Middle frontal gyrus (tissue), 1 donor: Measurements from ENCODE around the gene AKR7A3.
"Not testable (repeated sequence)": the region's sequence is repeated elsewhere in the genome, so short reads cannot be mapped to it uniquely, and the experiment has no call there.

ENCODE experiments used
- DNase-seq: peaks from one replicate; pipeline ENCODE4 v3.0.0-alpha.2; 2015; ENCODE audit warnings: low spot score; ENCODE audit errors: extremely low spot score

The AKR7A3 gene

DNA sequence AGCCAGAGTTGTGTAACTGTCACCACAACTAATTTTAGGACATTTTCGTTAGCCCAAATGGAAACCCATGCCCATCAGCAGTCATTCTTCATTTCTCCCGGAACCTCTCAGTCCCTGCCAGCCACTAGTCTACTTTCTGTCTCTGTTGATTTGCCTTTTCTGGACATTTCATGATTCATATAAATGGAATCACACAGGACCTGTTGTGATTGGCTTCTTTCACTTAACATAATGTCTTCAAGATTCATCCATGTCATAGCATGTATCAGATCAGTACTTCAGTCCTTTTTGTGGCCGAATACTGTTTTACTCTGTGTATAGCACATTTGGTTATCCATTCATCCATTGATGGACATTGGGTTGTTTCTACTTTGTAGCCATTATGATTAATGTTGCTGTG is 30.6 kb upstream of the AKR7A3 start:
- DNase-seq = no peak

GRCh38 chr1:19317126-19317910 is 28.7 kb upstream of the AKR7A3 start:
- DNase-seq = no peak

- no peak for DNase-seq
These were observed 27.0 kb upstream of the AKR7A3 start for GRCh38 chr1:19315378-19316198.

DNA sequence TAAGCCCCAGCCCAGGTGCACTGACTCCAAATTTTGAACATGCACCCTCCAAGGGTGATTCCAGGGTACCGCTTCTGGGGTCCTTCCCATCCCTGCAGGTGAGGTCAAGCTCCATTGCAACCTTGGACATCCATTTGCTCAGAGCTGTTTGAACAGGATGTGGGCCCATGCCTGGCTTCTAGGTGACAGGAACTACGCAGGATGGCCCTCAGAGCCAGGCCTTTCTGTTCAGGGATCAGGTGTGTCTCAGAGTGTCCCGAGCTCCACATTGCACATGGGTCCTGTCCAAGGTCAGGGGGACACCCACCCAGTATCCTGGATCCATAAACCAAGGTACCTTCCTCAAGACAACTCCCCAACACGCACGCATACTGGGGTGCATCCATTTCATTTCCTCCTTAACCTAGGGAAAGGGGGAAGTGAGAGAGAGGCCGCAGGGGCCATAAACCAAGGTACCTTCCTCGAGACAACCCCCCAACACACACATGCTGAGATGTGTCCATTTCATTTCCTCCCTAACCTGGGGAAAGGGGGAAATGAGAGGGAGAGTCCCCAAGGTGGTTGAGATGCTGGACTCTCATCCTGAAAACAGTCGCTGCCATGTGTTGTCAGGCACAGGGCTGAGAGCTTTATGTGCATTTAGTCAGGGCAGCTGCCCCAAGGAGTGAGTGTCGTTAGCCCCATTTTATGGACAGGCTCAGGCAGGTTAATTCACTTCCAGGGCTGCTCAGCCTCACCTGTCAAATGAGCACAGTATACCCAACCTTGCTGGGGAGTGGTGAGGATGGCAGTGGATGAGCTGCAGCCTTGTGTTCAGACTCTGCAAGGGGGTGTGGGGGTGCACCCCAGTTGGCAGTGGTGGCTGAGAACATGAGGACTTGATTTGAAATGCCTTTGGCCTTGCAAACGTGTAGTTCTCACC is 25.7 kb upstream of the AKR7A3 start:
- no peak for DNase-seq

DNA sequence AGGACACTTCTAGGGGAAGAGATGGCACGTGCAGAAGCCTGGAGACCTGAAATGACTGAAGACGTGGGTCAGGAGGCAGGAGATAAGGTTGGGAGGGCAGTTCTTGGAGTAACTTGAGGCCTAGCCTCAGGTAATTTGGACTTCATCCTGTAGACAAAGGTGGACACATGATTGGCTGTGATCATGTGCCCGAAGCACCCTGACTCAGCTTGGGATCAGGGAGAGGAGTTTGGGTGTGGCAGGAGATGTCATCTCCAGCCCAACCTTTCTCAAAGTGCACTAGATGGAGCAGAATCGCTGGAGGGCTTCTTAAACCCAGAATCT is 25.0 kb upstream of the AKR7A3 start:
- DNase-seq = no peak

GRCh38 chr1:19312782-19313635 is 24.4 kb upstream of the AKR7A3 start:
- no peak for DNase-seq

DNA sequence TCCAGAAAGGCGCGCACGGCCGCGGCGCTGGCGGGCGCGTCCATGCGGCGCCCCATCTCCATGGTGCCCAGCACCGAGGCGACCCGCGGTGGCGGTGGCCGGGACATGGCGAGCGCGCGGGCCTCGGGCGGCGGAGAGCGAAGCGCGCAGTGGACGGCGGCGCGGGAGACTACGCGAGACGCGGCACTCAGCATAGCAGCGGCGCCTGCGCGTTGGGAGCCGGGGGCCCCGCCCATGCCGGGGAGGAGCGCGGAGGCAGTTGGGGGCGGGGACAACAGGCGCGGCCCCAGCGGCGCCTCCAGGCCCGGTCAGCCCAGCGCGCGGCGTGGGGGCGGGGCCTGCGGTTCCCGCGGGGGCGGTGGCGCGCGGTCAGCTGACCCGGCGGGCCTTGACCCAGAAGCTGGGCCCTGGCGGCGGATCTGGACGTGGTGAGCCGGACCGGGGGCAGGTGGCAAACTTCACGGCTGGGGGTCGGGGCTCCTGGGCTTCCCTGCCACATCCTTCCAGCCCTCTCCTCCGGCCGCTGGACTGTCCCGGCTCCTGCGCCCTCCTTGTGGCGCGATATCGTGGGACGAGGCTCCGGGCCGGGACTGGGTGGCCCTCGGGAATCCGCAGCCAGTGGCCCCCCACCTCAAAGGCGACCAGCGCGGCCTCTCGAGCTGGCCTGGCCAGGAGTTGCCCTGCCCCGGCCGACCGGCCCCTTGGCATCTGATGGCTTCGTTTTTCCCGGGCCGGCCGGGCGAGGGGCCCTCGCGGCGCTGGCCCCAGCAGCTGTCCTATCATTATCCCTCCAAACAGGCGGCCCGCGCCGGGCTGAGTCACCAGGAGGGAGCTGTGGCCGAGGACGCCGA is 23.6 kb upstream of the AKR7A3 start, which contains the start of the genes AKR7A2 and SLC66A1:
TSS of gene AKR7A2 (minus strand) at position 214 of the 851 bp plus-strand sequence. CDS start at position 194, 20 bp downstream.
TSS of gene SLC66A1 (plus strand) at position 396 of the 851 bp plus-strand sequence. CDS start 5,352 bp downstream, outside the sequence.
- DNase-seq = peak; percentile 93

GRCh38 chr1:19311503-19311930 is 22.9 kb upstream of the AKR7A3 start:
- no peak for DNase-seq

DNA sequence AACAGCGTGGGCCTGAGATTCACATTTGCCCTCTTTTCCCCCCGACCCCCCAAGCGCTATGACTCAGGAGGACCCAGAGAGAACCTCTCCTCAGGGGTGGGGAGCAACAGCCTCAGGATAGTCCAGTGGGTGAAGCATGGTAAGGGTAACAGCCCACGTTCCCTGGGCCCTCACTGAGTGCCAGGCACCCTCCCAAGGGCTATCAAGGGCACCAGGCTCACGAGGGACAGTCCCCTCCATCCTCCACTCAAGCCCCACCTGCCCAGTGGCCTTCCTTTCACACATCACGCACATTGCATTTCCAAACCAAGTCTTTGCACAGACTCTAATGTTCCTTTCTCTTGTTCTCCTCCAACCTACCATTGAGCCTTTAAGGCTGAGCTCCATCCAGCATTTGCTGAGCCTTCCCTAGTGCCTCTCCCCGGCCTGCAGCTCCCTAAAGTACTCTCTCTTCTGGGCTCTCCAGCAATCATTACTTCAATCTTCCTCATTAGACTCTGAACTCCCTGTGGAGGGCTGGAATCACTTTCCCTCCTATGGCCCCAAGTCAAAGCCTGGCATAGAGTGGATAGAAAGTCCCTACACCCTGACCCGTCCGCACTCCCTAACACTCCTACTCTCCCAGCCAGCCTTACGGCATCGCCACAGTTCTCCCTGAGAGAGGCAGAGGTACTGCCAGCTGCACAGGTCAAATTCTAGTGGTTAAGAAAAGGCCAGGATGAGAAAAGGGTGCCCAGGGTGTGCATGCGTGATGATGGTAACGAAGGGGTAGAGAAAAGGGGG is 22.3 kb upstream of the AKR7A3 start:
- no peak for DNase-seq

DNA sequence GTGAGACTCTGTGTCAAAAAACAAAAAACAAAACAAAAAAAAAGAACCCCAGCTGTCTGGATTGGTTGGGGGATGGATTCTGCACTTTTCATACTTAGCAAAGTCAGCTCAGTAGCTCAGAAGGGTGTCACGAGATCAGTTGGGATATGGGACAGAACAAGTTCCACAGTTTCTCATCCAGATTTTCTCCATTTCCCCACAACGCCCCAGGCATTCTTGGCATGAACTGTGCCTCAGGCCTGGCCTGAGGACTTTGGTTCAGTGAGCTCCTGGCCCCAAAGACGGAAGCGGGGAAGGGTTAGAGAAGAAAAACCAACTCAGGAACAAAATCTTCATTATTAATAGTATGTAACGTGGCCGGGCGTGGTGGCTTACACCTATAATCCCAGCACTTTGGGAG is 21.5 kb upstream of the AKR7A3 start:
- DNase-seq = no peak

DNA sequence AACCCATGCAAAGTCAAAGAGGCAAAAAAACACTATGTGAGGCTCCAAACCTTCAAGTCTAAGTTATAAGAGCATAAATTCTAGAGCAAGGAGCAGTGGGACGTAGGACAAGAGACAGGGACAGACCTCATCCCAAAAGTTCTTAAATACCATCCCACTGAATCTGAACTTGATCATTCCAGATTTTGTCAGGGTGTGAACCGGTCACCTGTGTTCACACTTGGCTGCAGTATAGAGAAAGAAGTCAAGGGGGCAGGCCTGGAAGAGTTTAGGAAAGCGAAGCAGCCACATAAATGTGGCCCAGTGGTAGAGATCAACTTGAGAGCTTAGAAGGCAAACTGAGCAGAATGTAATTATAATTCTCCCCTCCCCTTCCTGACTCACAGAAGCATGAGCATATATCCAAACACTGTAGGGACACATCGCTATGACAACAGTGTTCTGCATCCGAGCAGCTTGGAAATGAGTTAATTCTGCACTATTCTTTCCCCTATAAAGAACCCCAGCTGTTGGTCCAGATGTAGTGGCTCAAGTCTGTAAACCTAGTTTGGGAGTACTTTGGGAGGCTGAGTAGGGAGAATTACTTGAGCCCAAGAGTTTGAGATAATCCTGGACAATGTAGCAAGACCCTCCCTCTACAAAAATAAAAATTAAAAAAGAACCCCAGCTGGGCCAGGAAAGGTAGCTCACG is 20.7 kb upstream of the AKR7A3 start:
- DNase-seq = no peak

DNA sequence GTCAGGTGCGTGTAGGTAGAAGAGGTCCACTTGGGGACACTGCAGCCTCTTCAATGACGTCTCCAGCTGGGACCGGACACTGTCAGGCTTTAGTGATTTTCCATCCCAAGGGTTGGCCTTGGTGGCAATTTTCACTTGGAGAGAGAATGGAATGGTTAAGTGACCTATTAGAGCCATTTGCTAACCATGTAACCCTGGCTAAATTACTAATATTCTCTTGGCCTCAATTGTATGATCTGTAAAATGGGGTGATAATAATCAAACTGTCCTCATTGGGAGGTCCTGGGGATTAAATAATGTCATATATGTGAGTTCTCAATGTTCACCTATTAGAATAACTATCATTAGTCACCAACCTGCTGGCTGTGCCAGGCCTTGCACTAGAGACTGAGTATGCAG is 19.9 kb upstream of the AKR7A3 start:
- DNase-seq = no peak

DNA sequence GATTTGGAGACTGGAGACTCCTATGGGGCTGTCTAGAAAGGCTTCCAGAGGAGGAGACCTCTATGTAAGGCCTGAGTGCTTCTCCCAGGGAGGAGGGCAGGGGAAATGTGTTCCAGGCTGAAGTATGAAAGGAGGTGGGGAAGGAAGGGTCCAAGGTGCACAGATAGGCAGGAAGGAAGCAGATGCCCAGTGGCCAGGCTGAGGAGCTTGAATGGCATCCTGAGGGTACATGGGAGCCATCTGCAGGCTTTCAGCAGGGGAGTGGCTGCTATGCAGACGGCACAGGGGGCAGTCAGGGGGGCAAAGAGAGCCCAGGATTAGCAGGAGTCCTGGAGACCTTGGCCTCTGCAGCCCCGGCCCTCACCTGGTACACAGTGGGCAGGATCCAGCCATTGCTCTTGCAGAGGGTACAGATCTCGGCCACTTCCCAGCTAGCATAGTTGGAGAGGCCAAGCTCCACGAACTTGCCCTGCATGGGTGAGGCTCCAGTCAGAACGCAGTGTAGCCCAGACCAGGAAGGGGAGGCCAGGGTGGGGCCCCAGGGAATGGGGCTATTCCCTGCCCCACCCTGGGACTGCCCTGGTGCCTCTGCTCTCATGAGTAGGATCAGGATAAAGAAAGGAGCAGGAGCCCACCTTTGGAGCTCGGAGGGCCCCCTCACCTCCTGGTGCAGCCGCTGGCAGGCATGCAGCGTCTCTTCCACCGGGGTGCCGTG is 19.4 kb upstream of the AKR7A3 start:
- no peak for DNase-seq

- DNase-seq = no peak
These were observed 18.4 kb upstream of the AKR7A3 start for GRCh38 chr1:19306941-19307340.

GRCh38 chr1:19305880-19306279 is 17.3 kb upstream of the AKR7A3 start:
- DNase-seq = no peak

GRCh38 chr1:19304081-19304480 is 15.5 kb upstream of the AKR7A3 start:
- DNase-seq = not testable (repeated sequence)

- DNase-seq = no peak
These were observed 11.6 kb upstream of the AKR7A3 start for GRCh38 chr1:19300211-19300610.
